Measurements from ENCODE around the gene RNF220. TPM values are rescaled to one million over a fixed set of nuclear protein-coding genes. Genes with fewer than 3 reads are reported as not detected.

Gene RNF220
- total RNA-seq, 1 donor from 2014 or later = 58.4 TPM

DNA sequence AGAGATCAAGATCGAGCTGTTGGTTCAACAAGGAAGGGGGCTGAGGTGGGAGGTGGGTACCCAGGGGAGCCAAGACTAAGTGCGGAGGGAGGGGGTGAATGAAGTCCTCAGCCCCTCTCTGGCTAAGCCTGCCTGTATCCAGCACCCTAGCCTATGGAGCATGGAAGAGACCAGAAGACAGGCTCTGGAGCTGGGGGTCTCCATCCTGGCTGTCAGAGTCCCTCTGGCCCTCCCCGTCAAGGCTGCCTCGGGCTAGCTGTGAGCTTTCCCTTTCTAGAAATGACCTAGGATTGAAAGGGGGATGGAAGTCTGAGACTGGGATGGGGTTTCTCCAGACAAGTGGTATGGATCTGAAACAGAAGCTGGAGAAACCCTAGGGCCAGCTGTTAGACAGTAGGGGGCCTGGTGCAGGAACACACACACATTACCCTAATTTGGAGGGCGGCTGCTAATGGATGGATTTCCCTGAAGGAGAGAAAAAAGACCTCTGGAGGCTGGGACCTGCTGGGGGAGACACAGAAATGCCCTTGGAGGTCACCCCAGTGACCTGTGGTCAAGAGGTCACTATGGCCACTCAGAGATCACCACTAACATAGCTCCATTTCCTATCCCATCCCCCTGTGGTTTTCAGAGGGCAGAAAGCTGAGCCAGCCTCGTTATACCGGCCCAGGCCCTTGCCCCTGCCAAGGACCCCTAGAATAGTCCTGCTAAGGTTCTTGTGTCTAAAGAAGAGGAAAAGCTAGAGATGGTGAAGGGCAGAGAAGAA, 161.4 kb downstream of the RNF220 start:
- Mint-ChIP-seq H3K27me3 (ENCODE audit: low read depth) (peaks cover 35% of the 10 kb centered on the region), H3K36me3 (ENCODE audit: low read depth) (no peaks in the 10 kb centered on the region), H3K9me3 (ENCODE audit: low read depth) (no peaks in the 10 kb centered on the region), H3K27ac (ENCODE audit: unreplicated experiment) (no peak overlapping the region), H3K4me1 (ENCODE audit: low read depth) (no peaks in the 10 kb centered on the region), H3K4me3 (ENCODE audit: unreplicated experiment) (no peak overlapping the region)
- TF ChIP-seq CTCF (IDR thresholded peaks at IDR 0.05) = no peak
- no peak for DNase-seq (ENCODE audit: low spot score)

GRCh38 chr1:44568128-44568900, 163.3 kb downstream of the RNF220 start:
- DNase-seq (ENCODE audit: low spot score) = no peak
- Mint-ChIP-seq H3K27ac (ENCODE audit: unreplicated experiment) (no peak overlapping the region), H3K27me3 (ENCODE audit: low read depth) (peaks cover 35% of the 10 kb centered on the region), H3K36me3 (ENCODE audit: low read depth) (no peaks in the 10 kb centered on the region), H3K9me3 (ENCODE audit: low read depth) (no peaks in the 10 kb centered on the region), H3K4me1 (ENCODE audit: low read depth) (no peaks in the 10 kb centered on the region), H3K4me3 (ENCODE audit: unreplicated experiment) (no peak overlapping the region)
- no peak for TF ChIP-seq CTCF (IDR thresholded peaks at IDR 0.05)

GRCh38 chr1:44569491-44569890, 164.4 kb downstream of the RNF220 start:
- Mint-ChIP-seq H3K9me3 (ENCODE audit: low read depth) (no peaks in the 10 kb centered on the region), H3K27me3 (ENCODE audit: low read depth) (peaks cover 32% of the 10 kb centered on the region), H3K4me1 (ENCODE audit: low read depth) (no peaks in the 10 kb centered on the region)

DNA sequence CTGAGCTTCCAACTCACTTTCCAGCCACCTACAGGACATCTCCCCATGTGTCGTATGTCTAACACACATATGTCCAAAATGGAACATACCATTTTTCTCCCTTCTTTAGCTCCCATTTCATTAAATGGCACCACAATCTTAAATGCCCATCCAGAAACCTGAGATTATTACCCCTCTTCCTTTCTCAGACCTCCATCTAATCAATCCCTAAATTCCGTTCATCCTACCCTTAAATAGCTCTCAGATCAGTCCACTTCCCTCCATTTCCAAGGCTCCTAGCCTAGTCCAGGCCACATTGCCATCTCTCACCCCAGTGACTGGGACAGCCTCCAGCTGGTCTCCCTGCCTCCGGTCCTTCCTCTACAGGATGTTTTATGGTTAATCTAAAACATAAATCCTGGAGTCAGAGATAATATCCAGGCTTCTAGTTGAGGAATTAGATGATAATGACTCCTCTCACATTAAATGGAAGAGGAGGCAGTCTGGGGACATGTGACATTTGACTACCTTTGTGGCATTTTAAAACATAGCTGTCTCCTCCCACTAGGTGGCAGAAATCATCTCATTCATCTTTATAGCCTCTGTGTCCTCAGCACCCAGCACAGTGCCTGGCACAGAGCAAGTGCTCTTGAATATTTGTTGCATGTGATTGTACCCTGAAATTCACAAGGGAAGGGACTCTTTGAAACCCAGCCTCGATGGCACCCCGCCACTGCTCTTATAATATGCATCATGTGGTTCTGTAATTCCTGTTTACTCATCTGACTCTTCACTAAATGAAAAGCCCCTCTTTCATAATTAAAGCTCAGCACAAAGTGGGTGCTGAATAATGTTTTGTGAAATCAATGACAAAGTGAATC, 166.9 kb downstream of the RNF220 start:
- peak; percentile 74 for TF ChIP-seq CTCF (IDR thresholded peaks at IDR 0.05)
- Mint-ChIP-seq H3K36me3 (ENCODE audit: low read depth) (no peaks in the 10 kb centered on the region), H3K27me3 (ENCODE audit: low read depth) (peaks cover 29% of the 10 kb centered on the region), H3K4me1 (ENCODE audit: low read depth) (peaks cover 6% of the 10 kb centered on the region), H3K4me3 (ENCODE audit: unreplicated experiment) (no peak overlapping the region), H3K9me3 (ENCODE audit: low read depth) (no peaks in the 10 kb centered on the region), H3K27ac (ENCODE audit: unreplicated experiment) (no peak overlapping the region)
- no peak for DNase-seq (ENCODE audit: low spot score)

More at GRCh38 chr1:44569491-44569890, 164.4 kb downstream of the RNF220 start:
- Mint-ChIP-seq H3K4me3 (ENCODE audit: unreplicated experiment) (no peak overlapping the region), H3K36me3 (ENCODE audit: low read depth) (no peaks in the 10 kb centered on the region), H3K27ac (ENCODE audit: unreplicated experiment) (no peak overlapping the region)
- no peak for DNase-seq (ENCODE audit: low spot score)
- no peak for TF ChIP-seq CTCF (IDR thresholded peaks at IDR 0.05)

DNA sequence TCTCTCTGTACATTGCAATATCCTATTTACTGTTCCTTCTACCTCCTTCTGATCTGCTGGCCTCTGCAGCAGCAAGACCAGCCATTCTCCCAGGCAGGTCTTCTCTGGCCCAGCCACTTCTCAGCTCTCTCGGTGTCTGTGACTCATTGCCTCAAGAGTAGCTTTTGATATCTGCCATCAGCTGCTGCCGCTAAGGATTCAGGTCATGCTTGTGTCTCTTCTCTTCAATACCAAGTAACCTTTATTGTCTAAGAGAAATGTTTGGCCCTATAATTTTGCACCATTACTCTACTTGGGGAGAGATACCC, 167.5 kb downstream of the RNF220 start:
- no peaks in the 10 kb centered on the region for H3K9me3 Mint-ChIP-seq (ENCODE audit: low read depth)
- peaks cover 6% of the 10 kb centered on the region for H3K4me1 Mint-ChIP-seq (ENCODE audit: low read depth)
- peaks cover 28% of the 10 kb centered on the region for H3K27me3 Mint-ChIP-seq (ENCODE audit: low read depth)
- TF ChIP-seq CTCF (IDR thresholded peaks at IDR 0.05) = no peak
- no peaks in the 10 kb centered on the region for H3K36me3 Mint-ChIP-seq (ENCODE audit: low read depth)
- no peak for DNase-seq (ENCODE audit: low spot score)
- H3K27ac Mint-ChIP-seq (ENCODE audit: unreplicated experiment) = no peak overlapping the region
- H3K4me3 Mint-ChIP-seq (ENCODE audit: unreplicated experiment) = no peak overlapping the region

All from chondrocyte (in vitro differentiated cells).